HepG2 (cell line): ENCODE measurements around the gene RPS2. TPM values are rescaled to one million over a fixed set of nuclear protein-coding genes. Genes with fewer than 3 reads are reported as not detected.
A peak's percentile ranks its signal among the peaks of the same experiment; 100 is the strongest.

Source experiments
- BCLAF1 ChIP-seq: fragments of 450-650 bp; IDR thresholded peaks from 2 replicates; pipeline ENCODE4 v1.6.1; 2017; ENCODE audit warnings: mild to moderate bottlenecking
- HOXA3 ChIP-seq: sonication (generic); formaldehyde crosslinking; IDR thresholded peaks from 2 replicates; pipeline ENCODE4 v1.5.0; 2020; ENCODE audit warnings: missing genetic modification reagents
- IRF9 ChIP-seq: sonication (generic); formaldehyde crosslinking; IDR thresholded peaks from 2 replicates; pipeline ENCODE4 v1.8.0; 2022; ENCODE audit warnings: missing genetic modification reagents, mild to moderate bottlenecking, borderline replicate concordance
- KDM2A ChIP-seq: sonication (generic); formaldehyde crosslinking; IDR thresholded peaks from 2 replicates; pipeline ENCODE4 v1.4.0; 2020; ENCODE audit warnings: low read depth, missing genetic modification reagents, borderline replicate concordance
- MTF1 ChIP-seq: sonication (generic); formaldehyde crosslinking; IDR thresholded peaks from 2 replicates; pipeline ENCODE4 v1.5.0; 2020; ENCODE audit warnings: missing genetic modification reagents
- NR2F6 ChIP-seq, 2 experiments: IDR thresholded peaks; 2 replicates each; pipeline ENCODE4 v1.6.1; 2016; ENCODE audit warnings: antibody characterized with exemption in 1 of 2, mild to moderate bottlenecking in 1 of 2
- PBX2 ChIP-seq: IDR thresholded peaks from 2 replicates; pipeline ENCODE4 v1.6.1; 2016; ENCODE audit warnings: control low read depth
- PRDM15 ChIP-seq: sonication (generic); formaldehyde crosslinking; IDR thresholded peaks from 2 replicates; pipeline ENCODE4 v1.4.0; 2020; ENCODE audit warnings: missing genetic modification reagents
- RNF2 ChIP-seq: fragments of 450-650 bp; conservative IDR thresholded peaks from 2 replicates; pipeline ENCODE4 v1.6.1; 2016; ENCODE audit warnings: low read depth
- SMAD3 ChIP-seq: sonication (generic); formaldehyde crosslinking; IDR thresholded peaks from 2 replicates; pipeline ENCODE4 v1.4.0; 2020; ENCODE audit warnings: missing genetic modification reagents
- TFDP2 ChIP-seq: sonication (generic); formaldehyde crosslinking; IDR thresholded peaks from 2 replicates; pipeline ENCODE4 v1.4.0; 2020; ENCODE audit warnings: missing genetic modification reagents
- ZFP37 ChIP-seq: sonication (generic); formaldehyde crosslinking; IDR thresholded peaks from 2 replicates; pipeline ENCODE4 v1.4.0; 2020; ENCODE audit warnings: missing genetic modification reagents, borderline replicate concordance
- ZKSCAN5 ChIP-seq: sonication (generic); formaldehyde crosslinking; IDR thresholded peaks from 2 replicates; pipeline ENCODE4 v1.5.1; 2020; ENCODE audit warnings: mild to moderate bottlenecking, missing genetic modification reagents
- ZNF18 ChIP-seq: sonication (generic); formaldehyde crosslinking; IDR thresholded peaks from 2 replicates; pipeline ENCODE4 v1.8.0; 2022; ENCODE audit warnings: mild to moderate bottlenecking, missing genetic modification reagents; ENCODE audit not compliant: insufficient replicate concordance
- ZNF589 ChIP-seq: sonication (generic); formaldehyde crosslinking; conservative IDR thresholded peaks from 2 replicates; pipeline ENCODE4 v1.8.0; 2022; ENCODE audit warnings: mild to moderate bottlenecking, moderate library complexity, missing genetic modification reagents
- ZNF598 ChIP-seq: sonication (generic); formaldehyde crosslinking; IDR thresholded peaks from 2 replicates; pipeline ENCODE4 v1.5.1; 2020; ENCODE audit warnings: mild to moderate bottlenecking, missing genetic modification reagents, borderline replicate concordance
- ZNF83 ChIP-seq: sonication (generic); formaldehyde crosslinking; IDR thresholded peaks from 2 replicates; pipeline ENCODE4 v1.4.0; 2020; ENCODE audit warnings: missing genetic modification reagents, mild to moderate bottlenecking, borderline replicate concordance
- polyA plus RNA-seq, 8 experiments: library from polyadenylated mRNA; depleted of rRNA in 3 of 8; stranded (reverse) in 7 of 8; unstranded in 1 of 8; fragments of >200 nt; fragmentation: Illumina TruSeq in 4 of 8; extraction: Trizol in 4 of 8; gene quantifications; 2 replicates each; pipeline versions ENCODE4 v1.2.1 to v1.2.3, GENCODE V29; 2011 to 2016; ENCODE audit warnings: low read depth in 4 of 8, missing spikeins in 1 of 8, mixed read lengths in 1 of 8; ENCODE audit not compliant: insufficient read depth in 1 of 8
- total RNA-seq, 5 experiments: library from RNA; depleted of rRNA; stranded (reverse); fragments of >200 nt; fragmentation: Illumina TruSeq; extraction: Trizol; gene quantifications; 2 replicates each; pipeline ENCODE4 v1.2.3, GENCODE V29; 2016; ENCODE audit warnings: low read depth in 1 of 5

Gene RPS2
- total and polyA plus RNA-seq, 2 of the 13 experiments (the other 11 are each of a cell fraction or from before 2014, with no cell fraction given): 1,908 to 4,514 TPM

GRCh38 chr16:1990351-1991134 is 25.9 kb upstream of the RPS2 start (continued):
- no peak for TF ChIP-seq TFDP2
- TF ChIP-seq ZNF83 (CRISPR knock-in tag): no peak
- TF ChIP-seq IRF9 (CRISPR knock-in tag): no peak
- no peak for TF ChIP-seq NR2F6 (IDR thresholded peaks at IDR 0.05)
- TF ChIP-seq NR2F6 (CRISPR knock-in tag; IDR thresholded peaks at IDR 0.05): 0 out of 2 replicates have a peak, but pooled peaks have one; percentile 38
- no peak for TF ChIP-seq RNF2
- TF ChIP-seq PRDM15 (CRISPR knock-in tag): no peak
- TF ChIP-seq MTF1 (CRISPR knock-in tag): no peak
- no peak for TF ChIP-seq ZKSCAN5
- TF ChIP-seq ZFP37 (CRISPR knock-in tag): no peak
- TF ChIP-seq ZNF18 (CRISPR knock-in tag): no peak
- no peak for TF ChIP-seq ZNF598 (CRISPR knock-in tag)
- no peak for TF ChIP-seq SMAD3 (CRISPR knock-in tag)
- no peak for TF ChIP-seq BCLAF1
- TF ChIP-seq PBX2 (CRISPR knock-in tag): no peak
- TF ChIP-seq ZNF589 (CRISPR knock-in tag): no peak
- no peak for TF ChIP-seq HOXA3
- peak; percentile 49; the same call in 1 of the 2 replicates for TF ChIP-seq KDM2A
